GM13976 (cell line): Measurements from ENCODE around the gene SYK.

Source experiments
- DNase-seq: peaks from one replicate; pipeline ENCODE4 v3.0.0; 2012; ENCODE audit warnings: low spot score
- in situ Hi-C: fragments of 300-500 bp; cut with MboI; formaldehyde crosslinking; loops from one replicate; pipeline ENCODE4 v1.12.0; 2022; ENCODE audit warnings: low sequenced_read_pairs, mixed read lengths, inconsistent platforms; ENCODE audit not compliant: unreplicated experiment
- TF ChIP-seq, protein P1 (sequence below): IDR thresholded peaks from 2 replicates; pipeline ENCODE4 v1.5.1; 2012; ENCODE audit warnings: borderline replicate concordance, mild to moderate bottlenecking; ENCODE audit not compliant: insufficient read depth; ENCODE audit errors: extremely low read depth, missing control alignments, control extremely low read depth

The SYK gene

DNA sequence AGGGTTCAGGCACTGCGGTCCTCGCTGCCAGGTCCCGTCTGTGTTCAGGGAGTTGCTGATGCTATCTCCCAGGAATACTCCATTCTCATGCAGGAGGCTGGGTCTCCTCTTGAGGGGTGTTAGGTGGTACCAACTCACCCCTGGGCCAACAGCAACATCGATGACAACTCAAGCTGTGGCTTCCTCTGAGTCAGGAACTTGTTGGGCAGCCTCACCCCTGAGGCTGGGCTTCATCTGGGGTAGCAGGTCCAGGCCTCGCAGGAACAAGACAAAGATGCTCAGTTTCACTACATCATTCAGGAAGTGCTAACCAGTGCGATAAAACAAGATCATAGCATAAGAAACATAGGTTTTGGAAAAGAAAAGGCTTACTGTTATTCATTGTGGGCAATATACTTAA lies 125.9 kb downstream of the SYK start:
- TF ChIP-seq, protein P1, sequence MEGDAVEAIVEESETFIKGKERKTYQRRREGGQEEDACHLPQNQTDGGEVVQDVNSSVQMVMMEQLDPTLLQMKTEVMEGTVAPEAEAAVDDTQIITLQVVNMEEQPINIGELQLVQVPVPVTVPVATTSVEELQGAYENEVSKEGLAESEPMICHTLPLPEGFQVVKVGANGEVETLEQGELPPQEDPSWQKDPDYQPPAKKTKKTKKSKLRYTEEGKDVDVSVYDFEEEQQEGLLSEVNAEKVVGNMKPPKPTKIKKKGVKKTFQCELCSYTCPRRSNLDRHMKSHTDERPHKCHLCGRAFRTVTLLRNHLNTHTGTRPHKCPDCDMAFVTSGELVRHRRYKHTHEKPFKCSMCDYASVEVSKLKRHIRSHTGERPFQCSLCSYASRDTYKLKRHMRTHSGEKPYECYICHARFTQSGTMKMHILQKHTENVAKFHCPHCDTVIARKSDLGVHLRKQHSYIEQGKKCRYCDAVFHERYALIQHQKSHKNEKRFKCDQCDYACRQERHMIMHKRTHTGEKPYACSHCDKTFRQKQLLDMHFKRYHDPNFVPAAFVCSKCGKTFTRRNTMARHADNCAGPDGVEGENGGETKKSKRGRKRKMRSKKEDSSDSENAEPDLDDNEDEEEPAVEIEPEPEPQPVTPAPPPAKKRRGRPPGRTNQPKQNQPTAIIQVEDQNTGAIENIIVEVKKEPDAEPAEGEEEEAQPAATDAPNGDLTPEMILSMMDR: no peak
- in situ Hi-C loops: no loop called here
- no peak for DNase-seq

DNA sequence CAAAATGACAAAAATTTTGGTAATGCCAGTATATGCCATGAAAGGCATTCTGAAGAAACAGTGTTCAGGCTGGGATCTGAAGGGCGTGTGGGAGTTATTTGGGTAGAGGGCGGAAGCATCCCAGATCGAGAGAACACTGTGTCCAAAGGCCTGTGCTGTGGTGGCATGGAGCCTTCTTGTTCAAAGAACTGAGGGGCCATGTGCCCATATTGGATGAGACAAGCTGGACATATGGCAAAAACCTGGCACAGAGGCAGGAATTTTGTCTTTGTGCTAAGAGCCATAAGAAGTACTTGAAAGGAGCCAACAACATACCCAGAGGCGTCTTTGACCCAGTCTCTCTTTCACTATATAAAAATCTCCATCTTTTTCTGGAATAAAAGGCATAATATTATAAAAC lies 128.0 kb downstream of the SYK start:
- DNase-seq: no peak
- TF ChIP-seq, protein P1: no peak
- in situ Hi-C loops: no loop called here

DNA sequence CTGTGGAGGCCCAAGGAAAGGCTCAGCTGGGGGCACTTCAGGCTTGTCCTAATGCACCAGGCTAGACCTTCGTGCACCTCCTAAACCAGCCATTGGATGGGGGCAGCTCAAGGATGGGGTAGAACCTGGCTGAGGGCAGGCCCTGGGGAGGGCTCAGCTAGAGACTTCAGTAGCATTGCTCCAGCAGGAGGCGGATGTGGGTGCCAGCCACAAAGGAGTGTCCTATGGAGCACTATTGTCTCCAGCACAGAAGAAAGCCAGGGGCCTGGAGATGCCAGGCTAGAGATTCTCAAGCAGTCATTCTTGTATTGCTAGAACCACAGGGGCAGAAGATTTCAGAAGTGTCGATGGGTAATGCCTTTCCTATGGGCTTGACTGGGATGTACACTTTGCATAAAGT lies 131.8 kb downstream of the SYK start:
- in situ Hi-C loops: no loop called here
- no peak for DNase-seq
- TF ChIP-seq, protein P1: no peak

DNA sequence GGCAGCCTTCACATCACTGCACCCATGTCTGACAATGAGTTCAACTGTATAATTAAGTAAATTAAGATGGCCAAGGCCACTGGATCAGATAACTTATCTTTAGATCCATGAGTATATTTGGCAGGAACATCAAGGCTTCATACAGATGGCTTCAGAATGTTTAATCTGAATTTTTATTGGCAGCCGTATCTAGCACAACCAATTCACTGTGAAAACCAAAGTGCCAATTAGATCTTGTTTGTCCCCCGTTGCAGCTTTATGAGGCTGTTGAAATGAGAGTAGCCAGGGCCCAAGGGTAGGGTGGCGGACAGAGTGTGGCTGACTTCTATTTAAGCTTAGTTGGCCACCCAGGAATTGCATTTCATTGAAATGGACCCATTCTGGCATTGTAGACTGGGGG lies 137.7 kb downstream of the SYK start:
- TF ChIP-seq, protein P1: no peak
- no peak for DNase-seq
- in situ Hi-C loops: no loop called here

DNA sequence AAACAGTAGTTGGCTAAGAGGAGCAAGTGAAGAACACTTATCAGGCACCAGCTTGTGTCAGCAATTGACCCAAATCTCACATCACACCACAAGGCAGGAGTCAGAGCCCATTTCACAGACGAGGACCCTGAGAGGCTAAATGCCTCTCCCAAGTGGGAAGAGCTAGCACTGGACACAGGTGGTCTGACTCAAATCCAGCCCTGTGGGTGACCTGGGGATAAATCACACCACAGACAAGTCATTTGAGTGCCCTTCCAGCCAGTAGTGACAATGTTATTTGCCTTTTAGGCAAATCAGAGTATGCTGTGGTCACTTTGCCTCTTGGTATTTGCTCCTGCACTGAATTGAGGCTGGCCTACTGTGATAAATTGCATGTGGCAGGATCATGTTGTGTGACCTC lies 138.7 kb downstream of the SYK start:
- DNase-seq: no peak
- TF ChIP-seq, protein P1: no peak
- in situ Hi-C loops: no loop called here

DNA sequence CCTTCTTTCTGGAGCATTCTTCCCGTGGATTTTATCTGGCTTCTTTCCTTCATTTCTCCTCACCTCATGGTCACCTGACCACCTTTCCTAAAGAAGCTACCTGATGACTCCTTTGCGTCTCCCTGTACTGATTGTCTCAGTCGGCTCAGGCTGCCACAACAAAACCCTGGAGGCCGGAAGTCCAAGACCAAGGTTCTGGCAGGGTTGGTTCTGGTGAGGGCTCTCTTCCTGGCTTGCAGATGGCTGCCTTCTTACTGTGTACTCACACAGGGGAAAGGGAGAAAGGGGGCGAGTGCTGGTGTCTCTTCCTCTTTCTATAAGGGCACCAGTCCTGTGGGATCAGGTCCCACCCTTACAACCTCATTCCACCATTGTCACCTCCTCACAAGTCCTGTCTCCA lies 140.0 kb downstream of the SYK start:
- TF ChIP-seq, protein P1: no peak
- in situ Hi-C loops: no loop called here
- no peak for DNase-seq

DNA sequence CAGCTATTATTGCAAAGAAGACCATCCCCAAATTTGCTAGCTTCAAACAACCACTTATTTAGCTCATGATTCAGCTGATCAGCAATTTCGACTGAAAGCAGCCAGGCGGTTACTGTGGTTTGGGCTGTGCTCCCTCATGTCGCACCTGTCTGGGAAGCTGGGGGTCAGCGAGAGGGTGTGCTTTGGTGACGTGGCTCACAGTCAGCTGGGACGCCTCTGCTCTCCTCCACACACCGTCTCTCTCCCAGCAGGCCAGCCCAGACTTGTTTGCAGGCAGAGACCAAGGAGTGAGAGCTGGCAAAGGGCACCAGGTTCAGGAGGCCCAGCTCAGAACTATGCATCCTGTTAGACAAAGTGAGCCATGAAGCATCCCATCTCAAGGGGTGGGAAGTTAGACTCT lies 140.9 kb downstream of the SYK start:
- no peak for DNase-seq
- TF ChIP-seq, protein P1: no peak

More for the DNA sequence above, 140.9 kb downstream of the SYK start:
- in situ Hi-C loops: no loop called here
